ENCODE data around the gene GFPT2.

GRCh38 chr5:180370861-180371641 is 17.9 kb upstream of the GFPT2 start:
- TF ChIP-seq CTCF (IDR thresholded peaks at IDR 0.05 in 4 of 5, conservative IDR thresholded peaks at IDR 0.05 in 1 of 5) = no peak
- no peak for TF ChIP-seq POLR2A (IDR thresholded peaks at IDR 0.05)

Measured in gastrocnemius medialis (tissue), 4 donors.